Measurements from ENCODE around the gene ZNF267.

- TF ChIP-seq POLR2A (IDR thresholded peaks at IDR 0.05; ENCODE audit: low read length) (no peak), GATA1 (IDR thresholded peaks at IDR 0.05; ENCODE audit: low read depth, low read length) (no peak)
Observed at GRCh38 chr16:31877876-31878642, 4.5 kb downstream of the ZNF267 start.
